Measurements from ENCODE around the gene SLC52A3. TPM values are rescaled to one million over a fixed set of nuclear protein-coding genes. Genes with fewer than 3 reads are reported as not detected.

The SLC52A3 gene
- polyA plus RNA-seq, 4 donors, result 8.5 to 22.1 (median 14.7) TPM

- DNase-seq, result peak in 1 of 2 donors; percentile 75
- FAIRE-seq, result no peak
- H3K27me3 ChIP-seq (ENCODE audit: control insufficient read depth in 3 of 3, insufficient read depth in 3 of 3, low read length in 3 of 3), result peaks cover 0 to 3% (median 0%) of the 10 kb centered on the region in 3 donors
- H3K27ac ChIP-seq (ENCODE audit: low read depth in 1 of 3, low read length in 2 of 3), result no peak overlapping the region
- H3K9me3 ChIP-seq (ENCODE audit: control insufficient read depth in 2 of 2, insufficient read depth in 1 of 2, low read depth in 1 of 2, low read length in 1 of 2), result no peaks in the 10 kb centered on the region
- peaks cover 0 to 60% (median 13%) of the 10 kb centered on the region in 3 donors for H3K36me3 ChIP-seq (ENCODE audit: control insufficient read depth in 3 of 3, insufficient read depth in 2 of 3, low read depth in 1 of 3, low read length in 3 of 3)
- H3K4me3 ChIP-seq (ENCODE audit: low read depth in 1 of 3, low read length in 3 of 3), result no peak overlapping the region
- 41 to 72% (median 63%) methylated on average over 35 to 44 of the region's 44 CpGs for WGBS, 3 donors
- H3K4me1 ChIP-seq (ENCODE audit: control insufficient read depth in 3 of 3, insufficient read depth in 2 of 3, low read depth in 1 of 3, low read length in 2 of 3), result peaks cover 0 to 7% (median 0%) of the 10 kb centered on the region in 3 donors
These were observed 7.4 kb downstream of the SLC52A3 start for GRCh38 chr20:760751-761417.

- Histone ChIP-seq H3K4me3 (ENCODE audit: low read depth in 1 of 3, low read length in 3 of 3) (no peak overlapping the region), H3K4me1 (ENCODE audit: control insufficient read depth in 3 of 3, insufficient read depth in 2 of 3, low read depth in 1 of 3, low read length in 2 of 3) (peaks cover 0 to 7% (median 0%) of the 10 kb centered on the region in 3 donors), H3K36me3 (ENCODE audit: control insufficient read depth in 3 of 3, insufficient read depth in 2 of 3, low read depth in 1 of 3, low read length in 3 of 3) (peaks cover 0 to 31% (median 3%) of the 10 kb centered on the region in 3 donors), H3K9me3 (ENCODE audit: control insufficient read depth in 2 of 2, insufficient read depth in 1 of 2, low read depth in 1 of 2, low read length in 1 of 2) (no peaks in the 10 kb centered on the region), H3K27ac (ENCODE audit: low read depth in 1 of 3, low read length in 2 of 3) (no peak overlapping the region), H3K27me3 (ENCODE audit: control insufficient read depth in 3 of 3, insufficient read depth in 3 of 3, low read length in 3 of 3) (peaks cover 0 to 3% (median 0%) of the 10 kb centered on the region in 3 donors)
- 61 to 82% (median 73%) methylated on average over 3 of the region's 3 CpGs for WGBS, 3 donors
- FAIRE-seq (no peak), DNase-seq (no peak)
These were observed 10.8 kb downstream of the SLC52A3 start for GRCh38 chr20:757506-757905.

DNA sequence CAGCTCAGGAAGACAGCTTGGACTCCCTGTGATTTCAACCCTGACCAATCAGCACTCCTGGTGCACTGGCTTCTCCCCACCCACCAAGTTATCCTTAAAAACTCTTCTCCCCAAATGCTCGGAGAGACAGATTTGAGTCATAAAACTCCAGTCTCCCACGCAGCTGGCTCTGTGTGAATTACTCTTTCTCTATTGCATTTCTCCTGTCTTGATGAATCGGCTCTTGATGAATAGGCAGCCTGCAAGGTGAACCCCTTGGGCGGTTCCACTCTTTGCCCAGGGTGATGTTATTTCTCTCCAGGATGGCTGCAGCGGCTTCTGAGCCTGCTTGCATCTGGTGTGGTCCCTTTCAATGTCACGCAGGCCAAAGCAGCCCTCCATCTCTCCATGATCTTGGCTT, 12.4 kb downstream of the SLC52A3 start:
- peaks cover 0 to 3% (median 2%) of the 10 kb centered on the region in 3 donors for H3K4me1 ChIP-seq (ENCODE audit: control insufficient read depth in 3 of 3, insufficient read depth in 2 of 3, low read depth in 1 of 3, low read length in 2 of 3)
- peaks cover 0 to 3% (median 0%) of the 10 kb centered on the region in 3 donors for H3K27me3 ChIP-seq (ENCODE audit: control insufficient read depth in 3 of 3, insufficient read depth in 3 of 3, low read length in 3 of 3)
- DNase-seq (no peak), FAIRE-seq (no peak)
- no peak overlapping the region for H3K27ac ChIP-seq (ENCODE audit: low read depth in 1 of 3, low read length in 2 of 3)
- 82 to 88% (median 85%) methylated on average over 6 of the region's 6 CpGs for WGBS, 3 donors
- H3K9me3 ChIP-seq (ENCODE audit: control insufficient read depth in 2 of 2, insufficient read depth in 1 of 2, low read depth in 1 of 2, low read length in 1 of 2), result peaks cover 0 to 10% of the 10 kb centered on the region in 2 donors
- H3K36me3 ChIP-seq (ENCODE audit: control insufficient read depth in 3 of 3, insufficient read depth in 2 of 3, low read depth in 1 of 3, low read length in 3 of 3), result peaks cover 0 to 17% (median 0%) of the 10 kb centered on the region in 3 donors
- H3K4me3 ChIP-seq (ENCODE audit: low read depth in 1 of 3, low read length in 3 of 3), result no peak overlapping the region

- Histone ChIP-seq H3K27me3 (ENCODE audit: control insufficient read depth in 3 of 3, insufficient read depth in 3 of 3, low read length in 3 of 3) (peaks cover 0 to 3% (median 0%) of the 10 kb centered on the region in 3 donors), H3K4me3 (ENCODE audit: low read depth in 1 of 3, low read length in 3 of 3) (no peak overlapping the region), H3K9me3 (ENCODE audit: control insufficient read depth in 2 of 2, insufficient read depth in 1 of 2, low read depth in 1 of 2, low read length in 1 of 2) (peaks cover 0 to 10% of the 10 kb centered on the region in 2 donors), H3K27ac (ENCODE audit: low read depth in 1 of 3, low read length in 2 of 3) (no peak overlapping the region), H3K4me1 (ENCODE audit: control insufficient read depth in 3 of 3, insufficient read depth in 2 of 3, low read depth in 1 of 3, low read length in 2 of 3) (peaks cover 0 to 3% (median 2%) of the 10 kb centered on the region in 3 donors), H3K36me3 (ENCODE audit: control insufficient read depth in 3 of 3, insufficient read depth in 2 of 3, low read depth in 1 of 3, low read length in 3 of 3) (peaks cover 0 to 8% (median 0%) of the 10 kb centered on the region in 3 donors)
- WGBS, 3 donors, result 77 to 100% (median 77%) methylated on average over 3 of the region's 3 CpGs
- no peak for FAIRE-seq
- no peak for DNase-seq
These were observed 13.4 kb downstream of the SLC52A3 start for GRCh38 chr20:754904-755303.

DNA sequence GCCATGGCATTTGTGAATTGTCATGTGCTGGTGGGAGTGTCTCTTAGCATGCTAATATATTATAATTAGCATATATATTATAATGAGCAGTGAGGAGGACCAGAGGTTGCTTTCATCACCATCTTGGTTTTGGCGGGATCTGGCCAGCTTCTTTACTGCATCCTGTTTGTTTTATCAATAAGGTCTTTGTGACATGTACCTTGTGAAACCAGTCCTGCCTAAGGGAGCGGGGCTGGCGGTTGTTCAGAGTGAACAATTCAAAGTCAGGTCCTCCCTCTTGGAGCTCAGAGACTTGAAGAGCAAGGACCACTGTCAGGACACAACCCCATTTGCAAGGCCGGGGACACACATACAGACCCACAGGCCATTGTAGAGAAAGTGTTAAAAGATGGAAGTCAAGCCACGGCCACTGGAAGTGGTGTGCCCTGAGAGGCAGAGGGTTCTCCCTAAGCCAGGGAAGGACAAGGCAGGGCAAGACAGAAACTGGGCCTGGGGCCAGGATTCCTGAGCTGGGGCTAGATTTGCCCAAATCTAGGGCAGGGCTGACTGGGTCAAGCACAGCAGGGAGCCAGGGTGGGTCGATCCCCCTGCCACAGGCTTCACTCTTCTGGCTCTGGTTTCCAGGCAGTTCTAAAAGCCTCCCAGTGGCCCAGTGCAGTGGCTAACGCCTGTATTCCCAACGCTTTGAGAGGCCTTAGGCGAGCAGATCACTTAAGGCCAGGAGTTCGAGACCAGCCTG, 14.2 kb downstream of the SLC52A3 start:
- peaks cover 0 to 10% of the 10 kb centered on the region in 2 donors for H3K9me3 ChIP-seq (ENCODE audit: control insufficient read depth in 2 of 2, insufficient read depth in 1 of 2, low read depth in 1 of 2, low read length in 1 of 2)
- peaks cover 0 to 6% (median 0%) of the 10 kb centered on the region in 3 donors for H3K36me3 ChIP-seq (ENCODE audit: control insufficient read depth in 3 of 3, insufficient read depth in 2 of 3, low read depth in 1 of 3, low read length in 3 of 3)
- WGBS, 3 donors, result 81 to 86% (median 83%) methylated on average over 10 of the region's 10 CpGs
- FAIRE-seq (no peak), DNase-seq (no peak)
- H3K4me1 ChIP-seq (ENCODE audit: control insufficient read depth in 3 of 3, insufficient read depth in 2 of 3, low read depth in 1 of 3, low read length in 2 of 3), result peaks cover 0 to 3% (median 2%) of the 10 kb centered on the region in 3 donors
- no peak overlapping the region for H3K4me3 ChIP-seq (ENCODE audit: low read depth in 1 of 3, low read length in 3 of 3)
- peaks cover 0 to 3% (median 0%) of the 10 kb centered on the region in 3 donors for H3K27me3 ChIP-seq (ENCODE audit: control insufficient read depth in 3 of 3, insufficient read depth in 3 of 3, low read length in 3 of 3)
- H3K27ac ChIP-seq (ENCODE audit: low read depth in 1 of 3, low read length in 2 of 3), result no peak overlapping the region

- FAIRE-seq (no peak), DNase-seq (no peak)
- H3K27ac ChIP-seq (ENCODE audit: low read depth in 1 of 3, low read length in 2 of 3), result no peak overlapping the region
- H3K9me3 ChIP-seq (ENCODE audit: control insufficient read depth in 2 of 2, insufficient read depth in 1 of 2, low read depth in 1 of 2, low read length in 1 of 2), result peaks cover 0 to 10% of the 10 kb centered on the region in 2 donors
- H3K4me1 ChIP-seq (ENCODE audit: control insufficient read depth in 3 of 3, insufficient read depth in 2 of 3, low read depth in 1 of 3, low read length in 2 of 3), result peaks cover 0 to 3% (median 2%) of the 10 kb centered on the region in 3 donors
- 44 to 83% (median 48%) methylated on average over 3 of the region's 3 CpGs for whole genome bisulfite sequencing, 3 donors
- H3K36me3 ChIP-seq (ENCODE audit: control insufficient read depth in 3 of 3, insufficient read depth in 2 of 3, low read depth in 1 of 3, low read length in 3 of 3), result peaks cover 0 to 4% (median 0%) of the 10 kb centered on the region in 3 donors
- peaks cover 0 to 3% (median 0%) of the 10 kb centered on the region in 3 donors for H3K27me3 ChIP-seq (ENCODE audit: control insufficient read depth in 3 of 3, insufficient read depth in 3 of 3, low read length in 3 of 3)
- no peak overlapping the region for H3K4me3 ChIP-seq (ENCODE audit: low read depth in 1 of 3, low read length in 3 of 3)
These were observed 15.2 kb downstream of the SLC52A3 start for GRCh38 chr20:753136-753535.

DNA sequence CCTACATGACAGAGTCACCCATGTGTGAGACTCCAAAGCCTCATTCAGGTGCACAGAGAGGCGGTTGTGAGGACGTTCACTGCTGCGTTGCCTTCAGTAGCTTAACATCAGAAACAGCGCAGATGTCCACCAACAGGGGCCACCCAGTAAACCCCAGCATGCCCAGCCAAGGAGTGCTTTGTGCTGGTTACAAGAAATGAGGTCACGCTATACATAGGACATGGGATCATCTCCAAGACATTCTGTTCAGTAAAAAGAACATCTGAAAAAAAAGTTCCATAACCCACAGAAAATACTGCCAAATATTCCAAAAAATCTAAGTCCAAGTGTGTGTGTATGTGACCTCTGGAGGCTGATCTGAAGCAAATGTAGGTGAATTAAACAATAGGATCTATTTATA, 16.0 kb downstream of the SLC52A3 start:
- H3K4me3 ChIP-seq (ENCODE audit: low read depth in 1 of 3, low read length in 3 of 3), result no peak overlapping the region
- peaks cover 0 to 2% (median 0%) of the 10 kb centered on the region in 3 donors for H3K36me3 ChIP-seq (ENCODE audit: control insufficient read depth in 3 of 3, insufficient read depth in 2 of 3, low read depth in 1 of 3, low read length in 3 of 3)
- no peak overlapping the region for H3K27ac ChIP-seq (ENCODE audit: low read depth in 1 of 3, low read length in 2 of 3)
- H3K9me3 ChIP-seq (ENCODE audit: control insufficient read depth in 2 of 2, insufficient read depth in 1 of 2, low read depth in 1 of 2, low read length in 1 of 2), result peaks cover 0 to 10% of the 10 kb centered on the region in 2 donors
- H3K4me1 ChIP-seq (ENCODE audit: control insufficient read depth in 3 of 3, insufficient read depth in 2 of 3, low read depth in 1 of 3, low read length in 2 of 3), result peaks cover 0 to 3% (median 2%) of the 10 kb centered on the region in 3 donors
- DNase-seq (no peak), FAIRE-seq (no peak)
- WGBS, 3 donors, result 86 to 92% (median 86%) methylated on average over 5 of the region's 5 CpGs
- H3K27me3 ChIP-seq (ENCODE audit: control insufficient read depth in 3 of 3, insufficient read depth in 3 of 3, low read length in 3 of 3), result peaks cover 0 to 3% (median 0%) of the 10 kb centered on the region in 3 donors

DNA sequence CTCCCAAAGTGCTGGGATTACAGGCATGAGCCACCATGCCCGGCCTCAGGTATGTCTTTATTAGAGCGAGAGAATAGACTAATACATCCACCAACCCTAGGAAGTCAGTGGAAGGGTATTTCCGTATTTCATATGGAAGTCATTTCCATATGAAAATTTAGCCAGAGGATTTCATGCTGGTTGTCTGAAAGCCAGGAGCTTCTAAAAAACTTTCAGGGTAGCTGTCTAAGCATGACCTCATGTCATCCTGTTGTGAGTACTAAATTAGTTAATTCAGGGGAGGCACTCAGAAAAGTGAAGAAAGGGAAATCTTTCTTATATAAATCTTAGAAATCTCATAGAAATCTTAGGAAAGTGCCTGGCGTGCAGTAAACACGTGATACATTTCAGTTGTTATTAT, 16.5 kb downstream of the SLC52A3 start:
- H3K27me3 ChIP-seq (ENCODE audit: control insufficient read depth in 3 of 3, insufficient read depth in 3 of 3, low read length in 3 of 3), result peaks cover 0 to 3% (median 0%) of the 10 kb centered on the region in 3 donors
- peaks cover 0 to 12% of the 10 kb centered on the region in 2 donors for H3K9me3 ChIP-seq (ENCODE audit: control insufficient read depth in 2 of 2, insufficient read depth in 1 of 2, low read depth in 1 of 2, low read length in 1 of 2)
- H3K4me3 ChIP-seq (ENCODE audit: low read depth in 1 of 3, low read length in 3 of 3), result no peak overlapping the region
- DNase-seq, result no peak
- 86 to 92% (median 88%) methylated on average over 5 of the region's 5 CpGs for WGBS, 3 donors
- H3K27ac ChIP-seq (ENCODE audit: low read depth in 1 of 3, low read length in 2 of 3), result peak overlapping the region in 2 of 3 donors; percentile 48 to 80
- no peaks in the 10 kb centered on the region for H3K36me3 ChIP-seq (ENCODE audit: control insufficient read depth in 3 of 3, insufficient read depth in 2 of 3, low read depth in 1 of 3, low read length in 3 of 3)
- peaks cover 0 to 3% (median 2%) of the 10 kb centered on the region in 3 donors for H3K4me1 ChIP-seq (ENCODE audit: control insufficient read depth in 3 of 3, insufficient read depth in 2 of 3, low read depth in 1 of 3, low read length in 2 of 3)
- FAIRE-seq, result no peak
